ENCODE measurements around the gene ZIM2. TPM values are rescaled to one million over a fixed set of nuclear protein-coding genes. Genes with fewer than 3 reads are reported as not detected.

The ZIM2 gene
- total RNA-seq, 1 donor from 2014 or later, result not detected

GRCh38 chr19:56725829-56726424, 114.6 kb downstream of the ZIM2 start:
- TF ChIP-seq CTCF (IDR thresholded peaks at IDR 0.05; ENCODE audit: insufficient read depth, low read length, poor library complexity, severe bottlenecking), result no peak
- DNase-seq (ENCODE audit: low read depth), result no peak
- H3K4me3 ChIP-seq (ENCODE audit: low read depth, low read length), result no peak overlapping the region

More at GRCh38 chr19:56725829-56726424, 114.6 kb downstream of the ZIM2 start:
- Histone ChIP-seq H3K27me3 (ENCODE audit: control insufficient read depth, insufficient read depth, low read length) (no peaks in the 10 kb centered on the region), H3K36me3 (ENCODE audit: control insufficient read depth, insufficient read depth, low read length) (no peaks in the 10 kb centered on the region)

Other genes with a start within 250 kb of the ZIM2 start
- 12.3 and 14.2 TPM in 2 replicates for gene ZNF71, start 245.4 kb downstream of the ZIM2 start, total RNA-seq
- 0.46 TPM in 1 of 2 replicates, not detected in the other for gene SMIM17, start 197.6 kb downstream of the ZIM2 start, total RNA-seq
- gene ZNF835, start 169.0 kb downstream of the ZIM2 start, total RNA-seq, result 5.3 and 7.7 TPM in 2 replicates
- 2.1 and 2.6 TPM in 2 replicates for gene PEG3, start within 50 bp of the ZIM2 start, total RNA-seq